SK-N-SH (cell line): ENCODE data around the gene HSPA4. TPM values are rescaled to one million over a fixed set of nuclear protein-coding genes. Genes with fewer than 3 reads are reported as not detected.

Experiments used
- CTCF ChIA-PET: fragments of 300-600, 350-600 bp; formaldehyde crosslinking; extraction: SDS; loops from one replicate; lab custom pipeline; 2021; lab: Yijun Ruan, JAX
- POLR2A ChIA-PET: fragments of 350-600 bp; sonication (Branson Sonifier 250); formaldehyde crosslinking; extraction: SDS; loops from one replicate; lab custom pipeline; 2020; ENCODE audit warnings: antibody characterized with exemption, inconsistent platforms; lab: Yijun Ruan, JAX
- DNase-seq: peaks from one replicate; pipeline ENCODE4 v3.0.0; 2012
- H2AFZ ChIP-seq: fragments of 200-600 bp; sonication (generic); 2 replicates; pipeline ENCODE4 v1.8.1; 2016; ENCODE audit warnings: antibody characterized with exemption, mild to moderate bottlenecking, low read depth
- H3F3A ChIP-seq: fragments of 200-600 bp; sonication (generic); replicated peaks from 2 replicates; pipeline ENCODE3; 2016; ENCODE audit warnings: antibody characterized with exemption, mild to moderate bottlenecking; ENCODE audit not compliant: insufficient read depth
- H3K27ac ChIP-seq, 2 experiments: fragments of 200-500 bp in 1 of 2; fragments of 200-600 bp in 1 of 2; sonication (Bioruptor generic) in 1 of 2; sonication (generic), shearing (Covaris generic) in 1 of 2; 2 replicates each; pipeline versions ENCODE4 v1.5.1 to v1.6.1; 2014 to 2016; ENCODE audit warnings: low read depth in 2 of 2, inconsistent platforms in 1 of 2, low read length in 1 of 2, mild to moderate bottlenecking in 1 of 2, mixed read lengths in 1 of 2
- H3K27me3 ChIP-seq: fragments of 200-600 bp; sonication (generic), shearing (Covaris generic); 2 replicates; pipeline ENCODE4 v1.6.1; 2016; ENCODE audit warnings: mixed run types; ENCODE audit not compliant: insufficient read depth
- H3K36me3 ChIP-seq, 2 experiments: fragments of 200-500 bp in 1 of 2; fragments of 200-600 bp in 1 of 2; sonication (Bioruptor generic) in 1 of 2; sonication (generic) in 1 of 2; replicated peaks in 1 of 2; 2 replicates each; pipeline versions ENCODE3 to v1.5.1; 2014 to 2016; ENCODE audit warnings: low read length in 1 of 2, mild to moderate bottlenecking in 1 of 2; ENCODE audit not compliant: insufficient read depth in 2 of 2, control insufficient read depth in 1 of 2
- H3K4me1 ChIP-seq, 2 experiments: fragments of 200-500 bp in 1 of 2; fragments of 200-600 bp in 1 of 2; sonication (Bioruptor generic) in 1 of 2; sonication (generic), shearing (Covaris generic) in 1 of 2; 2 replicates each; pipeline versions ENCODE4 v1.5.1 to v1.6.1; 2014 to 2016; ENCODE audit warnings: low read depth in 1 of 2, low read length in 1 of 2, mixed run types in 1 of 2; ENCODE audit not compliant: insufficient read depth in 2 of 2, control insufficient read depth in 1 of 2
- H3K4me2 ChIP-seq: fragments of 200-600 bp; sonication (generic), shearing (Covaris generic); 2 replicates; pipeline ENCODE4 v1.6.1; 2017; ENCODE audit warnings: mixed run types
- H3K4me3 ChIP-seq, 2 experiments: fragments of 200-500 bp in 1 of 2; fragments of 200-600 bp in 1 of 2; sonication (Bioruptor generic) in 1 of 2; sonication (generic), shearing (Covaris generic) in 1 of 2; 2 replicates each; pipeline versions ENCODE4 v1.5.1 to v1.8.1; 2014 to 2016; ENCODE audit warnings: low read depth in 2 of 2, inconsistent platforms in 1 of 2, low read length in 1 of 2, mild to moderate bottlenecking in 1 of 2, mixed read lengths in 1 of 2, moderate library complexity in 1 of 2
- H3K79me2 ChIP-seq: fragments of 200-600 bp; sonication (generic); 2 replicates; pipeline ENCODE4 v1.8.1; 2017; ENCODE audit warnings: mild to moderate bottlenecking; ENCODE audit not compliant: insufficient read depth
- H3K9ac ChIP-seq: fragments of 200-600 bp; sonication (generic); 2 replicates; pipeline ENCODE4 v1.6.1; 2017; ENCODE audit warnings: mixed run types
- H3K9me2 ChIP-seq: fragments of 200-600 bp; sonication (generic); 2 replicates; pipeline ENCODE4 v1.6.1; 2017; ENCODE audit warnings: mixed run types
- H3K9me3 ChIP-seq: fragments of 200-600 bp; sonication (generic); 2 replicates; pipeline ENCODE4 v1.6.1; 2017; ENCODE audit warnings: mixed run types, mild to moderate bottlenecking, moderate library complexity
- H4K20me1 ChIP-seq: fragments of 200-600 bp; sonication (generic); 2 replicates; pipeline ENCODE4 v1.6.1; 2017; ENCODE audit warnings: mild to moderate bottlenecking, mixed run types; ENCODE audit not compliant: insufficient read depth
- CHD2 ChIP-seq: fragments of 150-350 bp; IDR thresholded peaks from 2 replicates; pipeline ENCODE4 v1.6.1; 2018; ENCODE audit warnings: low read length; ENCODE audit not compliant: partially characterized antibody
- CTCF ChIP-seq: fragments of 200-600 bp; sonication (generic); IDR thresholded peaks from 2 replicates; pipeline ENCODE4 v1.6.1; 2017; ENCODE audit warnings: antibody characterized with exemption, mild to moderate bottlenecking, moderate library complexity
- FOXJ3 ChIP-seq: sonication (generic); formaldehyde crosslinking; IDR thresholded peaks from 2 replicates; pipeline ENCODE4 v1.5.1; 2020; ENCODE audit warnings: mild to moderate bottlenecking, missing genetic modification reagents
- FOXM1 ChIP-seq: IDR thresholded peaks from 2 replicates; pipeline ENCODE4 v1.4.0; 2012; ENCODE audit warnings: low read depth, mild to moderate bottlenecking
- GABPA ChIP-seq: IDR thresholded peaks from 2 replicates; pipeline ENCODE4 v1.4.0; 2012; ENCODE audit warnings: low read depth, mild to moderate bottlenecking
- GATA2 ChIP-seq: sonication (generic); formaldehyde crosslinking; IDR thresholded peaks from 2 replicates; pipeline ENCODE4 v1.5.0; 2020; ENCODE audit warnings: mild to moderate bottlenecking, missing genetic modification reagents
- NRF1 ChIP-seq: IDR thresholded peaks from 2 replicates; pipeline ENCODE4 v1.6.1; 2012; ENCODE audit warnings: low read depth, mild to moderate bottlenecking, low read length
- POLR2AphosphoS5 ChIP-seq: IDR thresholded peaks from 2 replicates; pipeline ENCODE4 v1.6.1; 2012; ENCODE audit warnings: low read depth, low read length
- RCOR1 ChIP-seq: fragments of 150-350 bp; IDR thresholded peaks from 2 replicates; pipeline ENCODE4 v1.6.1; 2017; ENCODE audit warnings: antibody characterized with exemption, low read length
- REST ChIP-seq: IDR thresholded peaks from 2 replicates; pipeline ENCODE4 v1.6.1; 2012; ENCODE audit warnings: mild to moderate bottlenecking, low read depth, low read length, moderate library complexity
- SMC3 ChIP-seq: IDR thresholded peaks from 2 replicates; pipeline ENCODE4 v1.6.1; 2012; ENCODE audit warnings: low read depth, low read length, improper control_type of control experiment
- TAF1 ChIP-seq: IDR thresholded peaks from 2 replicates; pipeline ENCODE4 v1.6.1; 2012; ENCODE audit warnings: low read depth, mild to moderate bottlenecking, low read length, moderate library complexity, borderline replicate concordance
- TEAD4 ChIP-seq: IDR thresholded peaks from 2 replicates; pipeline ENCODE4 v1.4.0; 2012; ENCODE audit warnings: mild to moderate bottlenecking, borderline replicate concordance; ENCODE audit not compliant: insufficient read depth
- WGBS: methylation state at CpG from one replicate; pipeline ENCODE4 v1.1.6; 2017; ENCODE audit warnings: low lambda C conversion rate; 5-methylcytosine and 5-hydroxymethylcytosine counted together
- polyA plus RNA-seq, 3 experiments: library from polyadenylated mRNA; depleted of rRNA; stranded (reverse); fragments of >200 nt; gene quantifications; 2 replicates each; pipeline ENCODE4 v1.2.3, GENCODE V29; 2012
- TF ChIP-seq, protein P1 (sequence below): IDR thresholded peaks from 2 replicates; pipeline ENCODE4 v1.4.0; 2012; ENCODE audit warnings: low read depth, borderline replicate concordance
- TF ChIP-seq, protein P2 (sequence below): IDR thresholded peaks from 2 replicates; pipeline ENCODE4; 2012

HSPA4 gene
- polyA plus RNA-seq, 1 of the 3 experiments (the other 2 are of a cell fraction) = 18.8 TPM

DNA sequence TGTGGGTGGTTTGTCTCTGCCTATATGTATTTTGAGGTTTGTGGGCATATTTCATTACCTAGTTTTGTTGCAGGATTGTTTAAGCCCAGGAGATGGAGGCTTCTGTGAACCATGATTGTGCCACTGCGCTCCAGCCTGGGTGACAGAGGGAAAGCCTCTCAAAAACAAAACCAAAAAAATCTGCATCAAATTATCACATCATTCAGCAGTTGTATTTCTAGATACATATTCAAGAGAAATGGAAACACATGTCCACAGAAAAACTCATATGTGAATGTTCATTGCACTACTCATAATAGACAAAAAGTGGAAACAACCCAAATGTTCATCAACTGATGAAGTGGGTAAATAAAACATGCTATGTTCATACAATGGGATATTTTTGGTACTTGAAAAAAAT, 29.9 kb downstream of the HSPA4 start:
- Histone ChIP-seq H3K9me3 (no peaks in the 10 kb centered on the region), H2AFZ (no peak overlapping the region), H3F3A (peaks cover 1% of the 10 kb centered on the region), H3K36me3 (peaks cover 14 to 52% of the 10 kb centered on the region in 2 experiments), H3K27me3 (no peaks in the 10 kb centered on the region), H4K20me1 (peaks cover 41% of the 10 kb centered on the region), H3K4me3 (no peak overlapping the region), H3K4me1 (no peaks in the 10 kb centered on the region), H3K27ac (no peak overlapping the region), H3K4me2 (no peak overlapping the region)
- TF ChIP-seq CHD2 (no peak), REST (no peak), TEAD4 (no peak), SMC3 (no peak)
- TF ChIP-seq, protein P1, sequence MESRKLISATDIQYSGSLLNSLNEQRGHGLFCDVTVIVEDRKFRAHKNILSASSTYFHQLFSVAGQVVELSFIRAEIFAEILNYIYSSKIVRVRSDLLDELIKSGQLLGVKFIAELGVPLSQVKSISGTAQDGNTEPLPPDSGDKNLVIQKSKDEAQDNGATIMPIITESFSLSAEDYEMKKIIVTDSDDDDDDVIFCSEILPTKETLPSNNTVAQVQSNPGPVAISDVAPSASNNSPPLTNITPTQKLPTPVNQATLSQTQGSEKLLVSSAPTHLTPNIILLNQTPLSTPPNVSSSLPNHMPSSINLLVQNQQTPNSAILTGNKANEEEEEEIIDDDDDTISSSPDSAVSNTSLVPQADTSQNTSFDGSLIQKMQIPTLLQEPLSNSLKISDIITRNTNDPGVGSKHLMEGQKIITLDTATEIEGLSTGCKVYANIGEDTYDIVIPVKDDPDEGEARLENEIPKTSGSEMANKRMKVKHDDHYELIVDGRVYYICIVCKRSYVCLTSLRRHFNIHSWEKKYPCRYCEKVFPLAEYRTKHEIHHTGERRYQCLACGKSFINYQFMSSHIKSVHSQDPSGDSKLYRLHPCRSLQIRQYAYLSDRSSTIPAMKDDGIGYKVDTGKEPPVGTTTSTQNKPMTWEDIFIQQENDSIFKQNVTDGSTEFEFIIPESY = no peak
- TF ChIP-seq, all 33 proteins: peak for 0
- H3K79me2 ChIP-seq = peaks cover 96% of the 10 kb centered on the region
- ChIA-PET CTCF (no interaction called here), POLR2A (no interaction called here)
- 100% methylated on average over 1 of the region's 1 CpG for WGBS
- no peak overlapping the region for H3K9ac ChIP-seq
- no peak for DNase-seq
- no peaks in the 10 kb centered on the region for H3K9me2 ChIP-seq

- no peaks in the 10 kb centered on the region for H3K9me2 ChIP-seq
- H2AFZ ChIP-seq = no peak overlapping the region
- H3K27me3 ChIP-seq = no peaks in the 10 kb centered on the region
- CTCF ChIA-PET = no interaction called here
- no peaks in the 10 kb centered on the region for H3F3A ChIP-seq
- no peak overlapping the region for H3K4me3 ChIP-seq
- 94% methylated on average over 4 of the region's 4 CpGs for WGBS
- H3K36me3 ChIP-seq = peaks cover 14 to 52% of the 10 kb centered on the region in 2 experiments
- no peak overlapping the region for H3K4me2 ChIP-seq
- POLR2A ChIA-PET = no interaction called here
- DNase-seq = no peak
- H3K9ac ChIP-seq = no peak overlapping the region
- no peaks in the 10 kb centered on the region for H3K4me1 ChIP-seq
- peaks cover 96% of the 10 kb centered on the region for H3K79me2 ChIP-seq
- no peak overlapping the region for H3K27ac ChIP-seq
- H4K20me1 ChIP-seq = peaks cover 41% of the 10 kb centered on the region
- H3K9me3 ChIP-seq = no peaks in the 10 kb centered on the region
- TF ChIP-seq POLR2AphosphoS5 (no peak), FOXM1 (no peak), RCOR1 (no peak), GABPA (no peak), TAF1 (no peak), SMC3 (no peak), NRF1 (no peak), CTCF (no peak), GATA2 (CRISPR knock-in tag) (no peak), FOXJ3 (no peak)
- TF ChIP-seq, protein P1 = no peak
- TF ChIP-seq, protein P2, sequence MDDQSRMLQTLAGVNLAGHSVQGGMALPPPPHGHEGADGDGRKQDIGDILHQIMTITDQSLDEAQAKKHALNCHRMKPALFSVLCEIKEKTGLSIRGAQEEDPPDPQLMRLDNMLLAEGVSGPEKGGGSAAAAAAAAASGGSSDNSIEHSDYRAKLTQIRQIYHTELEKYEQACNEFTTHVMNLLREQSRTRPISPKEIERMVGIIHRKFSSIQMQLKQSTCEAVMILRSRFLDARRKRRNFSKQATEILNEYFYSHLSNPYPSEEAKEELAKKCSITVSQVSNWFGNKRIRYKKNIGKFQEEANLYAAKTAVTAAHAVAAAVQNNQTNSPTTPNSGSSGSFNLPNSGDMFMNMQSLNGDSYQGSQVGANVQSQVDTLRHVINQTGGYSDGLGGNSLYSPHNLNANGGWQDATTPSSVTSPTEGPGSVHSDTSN = no peak
These were observed 30.3 kb downstream of the HSPA4 start for GRCh38 chr5:133082128-133082527.
